NCI-H460 (cell line): Measurements from ENCODE around the gene NFYA. TPM values are rescaled to one million over a fixed set of nuclear protein-coding genes. Genes with fewer than 3 reads are reported as not detected.

ENCODE experiments used
- DNase-seq: peaks from one replicate; pipeline ENCODE4 v3.0.0-alpha.2; 2016; ENCODE audit warnings: low read depth; ENCODE audit errors: extremely low read depth
- total RNA-seq: library from RNA; depleted of rRNA; stranded (reverse); fragments of >200 nt; shearing (Covaris generic); gene quantifications from 2 replicates; pipeline ENCODE4 v1.2.3, GENCODE V29; 2014

NFYA gene
- total RNA-seq, 1 experiment from 2014 or later = 13.6 TPM

DNA sequence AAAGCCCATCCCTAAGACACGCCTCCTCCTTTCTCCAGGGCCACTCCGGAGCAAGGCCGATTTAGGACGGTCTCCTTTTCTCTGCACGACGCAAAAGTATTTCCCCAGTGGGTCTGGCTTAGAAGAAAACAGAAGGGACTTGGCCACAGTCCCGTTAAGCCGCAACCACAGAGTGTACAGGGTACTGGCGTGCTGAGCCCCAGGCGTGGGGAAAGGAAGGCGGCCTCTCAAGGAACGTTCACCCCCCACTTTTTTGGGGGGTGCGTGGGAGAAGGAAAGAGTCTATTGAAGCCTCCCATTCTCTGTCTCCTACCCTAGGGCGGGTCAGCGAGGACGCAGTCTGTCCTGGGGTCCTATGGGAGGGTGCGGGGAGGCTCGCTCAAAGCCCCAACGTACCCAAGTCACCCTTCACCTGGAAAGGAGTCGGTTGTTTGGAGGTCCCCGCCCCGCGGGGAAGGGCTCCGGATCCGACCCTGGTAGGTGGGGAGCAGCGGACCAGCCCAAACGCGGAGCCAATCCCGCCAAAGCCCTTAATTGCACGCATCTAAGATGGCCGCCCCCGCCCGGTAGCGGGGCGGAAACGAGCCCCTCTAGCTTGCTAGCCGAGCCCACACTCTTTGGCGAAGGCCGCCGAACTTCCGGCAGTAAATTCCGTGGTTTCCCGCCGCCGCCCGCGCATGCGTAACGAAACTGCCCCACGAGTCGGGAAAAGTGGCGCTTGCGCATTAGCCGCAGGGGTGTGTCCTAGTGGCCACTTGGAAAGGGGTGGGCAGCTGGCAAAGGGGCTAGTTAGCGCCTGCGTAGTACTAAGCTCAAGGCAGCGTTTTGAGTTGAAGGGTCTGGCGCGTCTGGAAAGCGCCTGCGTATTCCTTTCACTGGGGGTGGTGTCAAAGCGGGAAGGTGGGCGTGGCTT, 595 bp upstream of the NFYA start, which contains the start of gene OARD1:
TSS of gene OARD1 (minus strand) at position 434 of the 913 bp plus-strand sequence. CDS start 722 bp downstream, outside the sequence.
- DNase-seq = peak; percentile 99

DNA sequence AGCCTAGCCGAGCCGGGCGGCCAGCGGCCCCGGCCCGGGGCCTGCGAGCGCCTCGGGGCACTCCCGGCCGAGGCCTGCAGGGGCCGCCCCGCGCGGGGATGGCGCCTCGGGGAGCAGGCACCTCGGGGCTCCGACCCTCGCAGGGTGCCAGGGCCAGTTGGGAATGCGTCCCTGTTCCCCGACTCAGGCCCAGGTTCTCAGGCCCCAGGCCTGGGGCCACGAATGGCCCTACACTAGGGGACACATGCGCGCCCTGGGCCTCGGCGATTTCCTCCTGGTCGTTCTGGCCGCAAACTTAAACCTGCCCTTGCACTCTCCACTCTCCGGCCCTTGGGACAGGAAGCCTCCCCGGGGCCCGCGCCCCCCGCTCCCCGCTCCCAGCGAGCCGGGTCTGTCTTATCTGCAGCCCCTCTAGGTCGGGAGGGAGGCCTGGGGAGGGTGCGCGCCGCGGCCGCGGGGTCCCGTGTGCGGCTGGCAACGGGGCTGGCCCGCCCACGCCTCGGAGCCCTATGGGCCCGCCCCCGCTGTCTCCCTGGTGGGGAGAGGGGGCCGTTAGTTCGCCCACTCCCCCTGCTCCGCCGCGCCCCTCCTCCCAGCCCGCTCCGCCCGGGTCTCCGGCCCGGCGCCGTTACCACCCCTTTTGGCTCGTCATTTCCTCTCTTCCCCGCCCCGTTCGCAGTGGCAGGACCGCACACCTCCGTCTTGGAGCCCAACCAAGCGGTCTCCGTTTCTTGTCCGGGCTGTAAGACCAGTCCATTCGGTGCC, 611 bp downstream of the NFYA start:
- DNase-seq = peak; percentile 63

DNA sequence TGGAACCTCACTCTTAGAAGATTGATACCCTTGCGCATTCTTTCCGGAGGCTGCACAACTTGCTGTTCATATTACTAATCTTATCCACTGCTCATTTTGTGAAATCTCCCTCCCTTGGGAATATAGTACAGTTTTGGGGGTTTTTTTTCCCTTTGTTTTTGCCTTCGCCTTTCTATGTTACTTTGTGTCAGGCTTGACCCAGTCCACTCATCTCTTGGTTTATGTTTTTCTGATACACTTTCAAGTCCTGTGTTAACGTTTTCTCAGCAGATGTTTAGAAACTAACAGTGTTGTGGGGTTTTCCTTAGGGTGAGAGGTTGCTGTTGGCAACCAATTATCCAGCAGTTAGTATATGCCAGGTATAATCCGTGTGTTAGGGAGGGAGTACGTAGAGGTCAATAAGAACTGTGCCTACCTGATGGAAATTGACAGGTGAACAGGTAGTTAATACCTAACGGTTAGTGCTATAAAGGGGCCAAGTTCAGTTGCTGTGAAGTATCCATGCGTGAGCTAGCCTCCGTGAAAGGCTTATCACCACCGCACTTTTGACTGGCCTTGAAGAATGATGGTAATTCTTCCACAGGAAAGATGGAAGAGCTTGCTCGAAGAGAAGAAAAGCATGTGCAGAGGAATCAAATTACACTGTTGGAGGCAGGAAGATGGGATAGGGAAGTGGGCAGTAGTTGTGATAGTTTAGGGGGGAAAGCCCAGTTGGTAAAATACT, 1.4 kb downstream of the NFYA start:
- DNase-seq = no peak

DNA sequence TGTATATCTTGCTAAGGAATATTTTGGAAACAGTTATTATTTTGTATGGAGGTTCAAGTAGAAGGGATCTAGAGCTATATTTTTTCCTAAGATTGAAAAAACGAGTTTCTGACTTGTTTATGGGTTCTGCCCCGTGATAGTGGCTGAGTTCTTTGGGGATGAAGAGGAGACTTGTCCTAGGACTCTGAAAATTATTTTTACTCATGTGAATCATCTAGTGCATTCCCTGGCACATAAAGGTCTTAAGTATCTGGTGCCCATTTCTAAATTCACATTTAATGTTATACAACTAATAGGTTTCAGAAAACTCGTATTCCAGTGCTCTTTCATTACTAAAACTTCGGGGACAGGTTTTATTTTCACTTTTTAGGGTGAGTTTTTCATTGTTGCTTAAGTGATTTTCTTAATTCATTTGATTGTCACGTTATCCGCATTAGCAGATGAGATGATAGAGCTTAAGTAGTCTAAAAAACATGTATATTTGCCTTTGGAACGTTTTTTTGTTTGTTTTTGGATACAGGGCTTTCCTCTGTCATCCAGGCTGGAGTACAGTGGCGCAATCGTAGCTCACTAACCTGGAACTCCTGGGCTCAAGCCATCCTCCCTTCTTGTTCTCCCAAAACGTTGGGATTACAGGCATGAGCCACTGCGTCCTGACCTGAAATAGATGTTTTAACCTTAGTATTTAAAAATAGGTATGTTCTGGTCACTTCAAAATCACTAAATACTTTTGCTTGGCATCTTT, 2.1 kb downstream of the NFYA start:
- DNase-seq = no peak

DNA sequence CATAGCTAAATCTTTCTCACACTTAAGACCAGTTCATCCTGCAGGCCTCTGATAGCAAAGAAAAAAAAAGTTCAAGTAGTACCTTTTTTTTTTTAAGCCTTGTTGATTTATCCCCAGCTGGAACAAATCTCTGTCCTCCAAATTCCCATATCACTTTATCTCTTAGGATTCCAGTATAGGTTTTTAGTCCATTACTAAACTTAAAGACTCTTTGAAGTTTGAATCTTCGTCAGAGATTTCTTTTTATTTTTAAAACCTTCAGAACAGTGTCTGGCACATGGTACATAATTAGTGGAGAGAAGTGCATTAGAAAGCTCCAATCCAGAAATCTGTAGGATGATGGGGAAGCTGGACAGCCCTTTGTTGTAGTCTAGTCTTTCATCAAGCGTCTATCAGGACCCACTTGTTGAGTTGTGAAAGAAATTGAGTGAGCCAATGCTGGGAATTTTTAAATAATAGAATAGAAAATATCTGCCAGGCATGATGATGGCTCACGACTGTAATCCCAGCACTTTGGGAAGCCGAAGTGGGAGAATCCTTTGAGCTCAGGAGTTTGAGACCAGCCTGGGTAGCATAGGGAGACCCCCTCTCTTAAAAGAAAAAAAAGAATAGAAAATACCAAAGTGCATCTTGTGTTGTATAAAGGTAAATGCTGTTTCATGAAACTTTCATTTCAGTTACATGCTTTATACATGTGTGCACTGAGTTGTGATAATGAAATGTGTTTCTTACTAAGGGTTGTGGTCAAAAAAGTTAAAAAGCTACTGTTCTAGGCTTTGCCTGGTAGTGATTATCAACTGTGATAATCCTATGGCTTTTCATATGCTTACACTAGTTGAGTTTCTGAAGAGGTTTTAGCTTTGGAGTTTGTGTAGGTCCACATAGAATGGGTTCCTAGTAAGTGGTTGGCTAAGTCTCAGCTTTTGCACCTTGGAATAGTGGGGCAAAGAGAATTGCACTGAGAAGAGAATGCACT, 3.2 kb downstream of the NFYA start:
- DNase-seq = no peak

DNA sequence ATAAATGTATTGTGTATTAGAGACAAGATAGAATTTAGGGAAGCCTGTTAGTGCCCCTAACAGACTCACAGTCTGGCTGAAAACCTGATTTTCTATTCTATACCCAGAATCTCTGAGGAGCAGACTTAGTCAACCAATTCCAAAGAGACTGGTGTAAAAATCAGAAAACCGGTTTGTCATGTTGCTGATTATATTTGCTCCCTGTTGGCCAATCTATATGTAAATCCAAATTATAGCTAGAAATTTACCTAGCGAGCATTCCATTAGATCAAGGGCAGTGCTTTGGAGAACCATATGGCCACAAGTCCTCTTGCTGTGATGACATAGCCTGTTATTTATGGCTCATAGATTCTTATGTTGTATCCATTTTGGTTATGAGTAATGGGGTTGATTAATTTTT, 4.8 kb downstream of the NFYA start:
- DNase-seq = no peak

DNA sequence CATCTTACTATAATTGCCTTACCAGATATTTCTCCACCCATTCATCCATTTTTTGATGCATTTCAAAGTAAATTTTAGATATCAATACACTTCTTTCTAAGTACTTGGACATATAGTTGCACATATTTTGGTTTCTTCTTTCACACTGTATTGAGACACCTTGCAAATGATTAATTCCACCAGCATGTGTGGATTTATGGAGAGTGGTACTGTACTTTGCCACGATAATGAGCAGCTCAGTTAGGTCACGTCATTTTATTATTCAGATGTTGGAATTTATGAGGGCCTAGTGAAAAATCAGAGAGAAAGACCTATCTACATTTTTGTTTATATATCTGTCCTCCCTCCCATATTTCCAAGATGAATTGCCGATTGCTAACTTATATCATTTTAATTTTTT, 5.3 kb downstream of the NFYA start:
- DNase-seq = no peak

DNA sequence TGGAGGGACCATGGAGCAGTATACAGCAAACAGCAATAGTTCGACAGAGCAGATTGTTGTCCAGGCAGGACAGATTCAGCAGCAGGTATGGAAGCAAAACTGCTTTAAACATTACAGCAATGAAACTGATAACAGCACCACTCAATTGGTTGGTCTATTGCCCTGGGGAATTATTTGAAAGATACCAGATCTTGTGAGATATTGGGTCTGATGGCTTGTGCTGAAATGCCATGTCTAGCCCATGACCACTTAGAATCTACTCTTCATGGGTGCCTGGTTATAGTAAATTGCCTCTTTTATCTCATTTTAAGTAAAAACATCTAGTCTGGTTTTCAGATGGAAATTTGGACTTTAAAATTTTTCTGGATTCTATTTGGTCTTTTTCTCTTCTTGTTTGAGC, 6.3 kb downstream of the NFYA start:
- no peak for DNase-seq

DNA sequence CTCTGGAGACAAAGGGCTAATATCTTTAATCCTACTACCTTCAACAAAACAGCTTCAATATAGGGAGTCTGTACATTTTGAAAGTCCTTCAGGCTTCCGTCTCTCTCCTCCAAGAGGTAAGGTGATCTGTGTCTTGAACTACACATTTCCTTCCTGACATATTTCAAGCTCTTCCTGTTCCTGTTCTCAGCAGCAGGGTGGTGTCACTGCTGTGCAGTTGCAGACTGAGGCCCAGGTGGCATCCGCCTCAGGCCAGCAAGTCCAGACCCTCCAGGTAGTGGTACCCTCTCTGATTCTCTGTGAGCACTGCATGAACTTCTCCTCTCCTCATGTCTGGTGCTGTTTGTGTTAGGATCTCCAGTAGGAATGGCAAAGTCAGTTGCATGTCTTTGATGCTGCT, 7.8 kb downstream of the NFYA start:
- DNase-seq = no peak

DNA sequence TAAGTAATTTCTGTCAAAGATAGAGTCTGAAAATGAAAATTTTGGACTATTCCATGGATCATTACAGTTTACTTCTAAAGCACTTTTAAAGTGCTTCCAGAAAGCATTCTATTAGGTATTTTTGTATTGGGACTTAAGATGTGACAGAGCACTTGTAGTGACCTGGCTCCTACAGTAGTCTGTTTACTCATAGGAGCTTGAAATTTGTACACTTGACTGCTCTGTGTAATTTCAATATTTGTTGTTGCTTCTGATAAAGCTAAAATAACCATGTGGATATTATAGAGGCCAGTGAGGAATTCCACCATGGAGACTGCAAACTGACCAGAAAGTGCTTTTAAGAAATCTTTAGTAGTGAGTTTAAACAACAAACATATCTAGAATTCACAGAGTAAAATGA, 10.3 kb downstream of the NFYA start:
- DNase-seq = no peak

DNA sequence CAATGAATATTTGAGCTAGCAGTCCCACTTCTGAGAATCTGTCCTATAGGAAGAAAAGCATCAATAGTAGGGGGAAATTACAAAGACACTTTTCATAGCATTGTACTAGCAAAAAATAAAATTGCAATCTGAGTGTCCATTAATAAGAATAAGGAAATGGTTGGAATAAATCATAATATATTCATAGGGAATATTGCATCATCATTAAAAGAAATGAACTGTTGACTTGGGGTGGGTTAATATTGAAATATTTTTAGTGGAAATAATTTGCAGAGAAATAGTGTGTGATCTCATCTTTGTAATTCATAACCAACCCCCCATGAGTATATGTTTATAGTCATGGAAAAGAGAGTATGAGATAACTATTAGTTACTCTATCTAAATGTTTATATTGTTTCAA, 12.4 kb downstream of the NFYA start:
- no peak for DNase-seq

DNA sequence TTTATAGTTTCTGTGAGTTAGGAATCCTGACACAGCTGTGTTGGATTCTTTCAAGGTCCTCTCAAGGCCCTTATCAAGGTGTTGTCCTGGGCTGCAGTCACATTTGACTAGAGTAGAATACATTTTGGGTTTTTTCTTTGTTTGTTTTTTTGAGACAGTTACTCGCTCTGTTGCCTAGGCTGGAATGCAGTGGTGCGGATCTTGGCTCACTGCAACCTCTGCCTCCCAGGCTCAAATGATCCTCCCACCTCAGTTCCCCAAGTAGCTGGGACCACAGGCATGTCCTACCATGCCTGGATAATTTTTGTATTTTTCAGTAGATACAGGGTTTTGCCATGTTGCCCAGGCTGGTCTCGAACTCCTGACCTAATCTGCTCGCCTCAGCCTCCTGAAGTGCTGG, 15.7 kb downstream of the NFYA start:
- no peak for DNase-seq

DNA sequence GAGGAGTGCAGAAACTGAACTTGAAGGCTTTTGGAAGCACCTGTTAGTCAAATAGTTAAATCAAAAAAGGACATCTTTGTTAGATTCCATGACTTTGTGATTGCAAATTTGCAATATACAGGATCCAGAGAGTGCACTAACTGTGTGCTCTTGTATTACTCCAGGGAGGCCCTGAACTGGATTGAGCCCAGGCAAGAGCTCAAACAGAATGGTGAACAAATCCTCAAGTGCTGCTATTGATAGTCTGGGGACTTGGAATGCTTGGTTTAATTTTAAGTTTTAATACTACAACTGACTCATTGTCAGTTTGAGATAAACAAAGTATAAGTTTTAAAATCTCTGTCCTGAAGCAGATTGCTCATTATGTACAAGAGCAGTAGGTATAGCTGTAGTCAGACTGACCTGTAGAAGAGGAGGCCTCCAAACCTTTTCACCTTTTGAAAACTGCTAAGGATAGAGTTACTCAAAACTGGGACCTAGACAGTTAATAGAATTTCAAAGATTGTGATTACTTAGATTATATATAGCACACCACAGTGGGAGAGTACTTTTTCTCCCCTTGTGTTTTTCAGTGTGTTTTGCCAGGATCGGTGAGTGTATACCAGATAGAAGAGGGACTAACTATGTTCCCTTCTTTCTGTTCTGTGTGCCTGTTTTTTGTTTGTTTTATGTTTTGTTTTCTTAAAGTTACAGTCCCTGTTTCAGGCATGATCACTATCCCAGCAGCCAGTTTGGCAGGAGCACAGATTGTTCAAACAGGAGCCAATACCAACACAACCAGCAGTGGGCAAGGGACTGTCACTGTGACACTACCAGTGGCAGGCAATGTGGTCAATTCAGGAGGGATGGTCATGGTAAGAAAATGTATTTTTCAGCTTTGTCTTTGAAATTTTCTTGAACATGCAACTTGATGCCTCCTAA, 18.3 kb downstream of the NFYA start:
- DNase-seq = no peak

DNA sequence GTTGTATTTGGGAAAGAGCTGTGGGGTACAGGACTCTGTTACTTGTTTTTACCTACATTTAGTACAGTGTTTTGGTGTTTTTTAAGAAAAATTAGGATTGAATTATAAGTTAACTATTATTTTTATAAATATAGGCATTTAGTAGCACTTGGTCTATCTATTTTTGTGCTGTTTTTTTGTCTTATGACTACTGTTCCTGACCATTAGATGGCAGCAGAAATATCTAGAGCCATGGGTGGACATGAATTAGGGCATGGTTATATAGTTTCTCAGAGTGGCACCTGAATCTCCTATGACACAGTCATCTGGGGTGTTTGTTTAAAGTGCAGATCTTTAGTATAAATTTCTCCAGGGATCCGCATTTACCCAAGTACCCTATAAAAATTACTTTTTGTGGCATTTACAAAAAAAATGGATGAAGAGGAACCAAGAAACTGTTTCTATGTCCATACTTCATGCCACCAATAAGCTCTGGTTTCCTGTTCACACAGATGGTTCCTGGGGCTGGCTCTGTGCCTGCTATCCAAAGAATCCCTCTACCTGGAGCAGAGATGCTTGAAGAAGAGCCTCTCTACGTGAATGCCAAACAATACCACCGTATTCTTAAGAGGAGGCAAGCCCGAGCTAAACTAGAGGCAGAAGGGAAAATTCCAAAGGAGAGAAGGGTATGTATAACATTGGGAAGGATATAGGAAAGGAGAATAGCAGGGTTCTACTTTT, 19.8 kb downstream of the NFYA start:
- DNase-seq = no peak

DNA sequence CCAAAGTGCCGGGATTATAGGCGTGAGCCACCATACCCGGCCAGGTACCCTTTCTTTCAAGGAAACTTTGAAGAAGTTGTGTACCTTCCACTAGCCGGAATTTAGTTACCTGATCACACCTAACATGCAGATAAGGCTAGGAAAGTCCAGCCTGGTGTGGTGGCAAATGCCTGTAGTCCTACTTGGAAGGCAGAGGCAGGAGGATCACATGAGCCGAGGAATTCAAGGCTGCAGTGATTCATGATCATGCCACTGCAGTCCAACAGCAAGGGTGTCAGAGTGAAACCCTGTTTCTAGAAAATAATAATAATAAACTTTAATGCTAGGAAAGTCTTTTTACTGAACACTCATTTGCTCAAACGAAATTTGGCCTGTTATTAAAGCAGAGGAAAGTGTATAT, 21.0 kb downstream of the NFYA start:
- DNase-seq = no peak

DNA sequence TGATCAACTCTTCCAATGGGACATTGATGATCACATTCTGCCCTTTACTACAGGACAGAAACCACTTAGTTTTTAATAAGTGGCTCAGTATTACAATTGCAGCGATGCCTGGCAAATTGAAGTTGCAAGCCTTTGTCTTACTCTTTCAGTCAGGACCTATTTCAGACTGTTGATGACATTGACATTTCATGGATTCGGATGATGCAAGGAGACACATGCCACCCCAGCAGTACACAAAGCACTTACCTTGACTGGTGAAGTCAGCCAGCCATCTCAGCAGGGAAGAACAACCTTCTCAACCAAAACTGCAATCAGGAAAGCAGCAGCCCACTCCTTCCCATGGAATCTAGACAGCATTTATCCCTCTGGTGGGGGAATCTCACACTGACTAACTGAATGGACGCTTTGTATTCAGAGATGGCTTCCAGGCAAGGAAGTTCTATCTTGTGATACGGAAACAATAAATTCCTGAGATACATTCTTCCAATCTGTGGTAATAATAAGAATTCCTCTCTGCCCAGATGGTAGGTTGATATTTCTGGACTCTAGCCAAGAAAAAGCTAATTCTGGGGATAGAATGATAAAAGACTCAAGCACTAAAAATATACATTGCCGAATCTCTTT, 24.8 kb downstream of the NFYA start:
- DNase-seq = no peak

DNA sequence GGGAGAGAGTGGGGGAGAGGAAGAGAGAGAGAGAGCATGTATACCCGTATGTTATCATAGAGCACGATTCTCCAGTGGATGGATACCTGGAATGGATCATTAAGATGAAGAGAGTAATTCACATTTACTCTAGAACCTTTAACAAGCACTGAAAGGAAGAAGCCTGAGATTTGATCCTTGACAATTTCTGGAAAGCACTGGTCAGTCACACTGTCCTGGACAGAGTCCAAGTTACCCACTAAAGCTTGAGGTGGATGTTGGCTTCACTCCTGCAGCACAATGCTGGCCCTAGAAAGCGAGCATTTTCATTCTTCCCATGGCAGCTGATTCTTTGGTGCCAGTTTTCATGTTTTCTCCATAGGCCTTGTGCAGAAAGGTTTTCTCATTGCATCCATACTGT, 25.6 kb downstream of the NFYA start:
- no peak for DNase-seq
